PC-3 (cell line): ENCODE measurements around the gene TAS2R46. TPM values are rescaled to one million over a fixed set of nuclear protein-coding genes. Genes with fewer than 3 reads are reported as not detected.
"Not testable (repeated sequence)": the region's sequence is repeated elsewhere in the genome, so short reads cannot be mapped to it uniquely, and the experiment has no call there.

Source experiments
- ATAC-seq: fragments of 200-7000 bp; cut with Tn5 transposase; 2 replicates; pipeline ENCODE4 v1.9.1; 2020; ENCODE audit warnings: mild to moderate bottlenecking, moderate library complexity
- BruUV-seq: library from RNA; stranded (reverse); fragments of 400-500 nt; replicated peaks from 2 replicates; lab custom pipeline; 2021; lab: Mats Ljungman, UMichigan
- CTCF ChIA-PET: fragments of 300-600 bp; sonication (Branson Sonifier 250); formaldehyde crosslinking; loops from one replicate; lab custom pipeline; 2022; ENCODE audit warnings: antibody characterized with exemption; lab: Charles Lee
- POLR2A ChIA-PET: fragments of 300-600 bp; sonication (Branson Sonifier 250); formaldehyde crosslinking; loops from one replicate; lab custom pipeline; 2022; ENCODE audit warnings: antibody characterized with exemption; ENCODE audit not compliant: unreplicated experiment; lab: Charles Lee
- DNase-seq: peaks from one replicate; pipeline ENCODE4 v3.0.0-alpha.2; 2015
- H2AFZ ChIP-seq: fragments of 300-600 bp; sonication (generic); 2 replicates; pipeline ENCODE4 v1.6.0; 2016; ENCODE audit warnings: antibody characterized with exemption, low read length
- H3F3A ChIP-seq: fragments of 300-600 bp; sonication (generic); one replicate; pipeline ENCODE4 v1.6.0; 2017; ENCODE audit warnings: antibody characterized with exemption, low read length, control low read depth, mild to moderate bottlenecking; ENCODE audit not compliant: unreplicated experiment
- H3K27ac ChIP-seq: fragments of 300-600 bp; sonication (generic); 2 replicates; pipeline ENCODE4 v1.5.1; 2016; ENCODE audit warnings: mild to moderate bottlenecking, low read length
- H3K27me3 ChIP-seq: fragments of 300-600 bp; sonication (generic); 2 replicates; pipeline ENCODE4 v1.6.1; 2016; ENCODE audit warnings: low read length, mixed read lengths
- H3K36me3 ChIP-seq: fragments of 300-600 bp; sonication (generic); 2 replicates; pipeline ENCODE4 v1.6.1; 2016; ENCODE audit warnings: low read depth, mixed run types, low read length, mixed read lengths
- H3K4me1 ChIP-seq: fragments of 300-600 bp; sonication (generic); 2 replicates; pipeline ENCODE4 v1.5.1; 2016; ENCODE audit warnings: low read length; ENCODE audit not compliant: insufficient read depth
- H3K4me2 ChIP-seq: fragments of 300-600 bp; sonication (generic); 2 replicates; pipeline ENCODE4 v1.6.0; 2016; ENCODE audit warnings: low read length
- H3K4me3 ChIP-seq: fragments of 300-600 bp; sonication (generic); 2 replicates; pipeline ENCODE4 v1.5.1; 2016; ENCODE audit warnings: mild to moderate bottlenecking, low read length, mixed read lengths
- H3K79me2 ChIP-seq: fragments of 300-600 bp; sonication (generic); 2 replicates; pipeline ENCODE4 v1.6.1; 2017; ENCODE audit warnings: low read length, mixed read lengths
- H3K9ac ChIP-seq: fragments of 300-600 bp; sonication (generic); 2 replicates; pipeline ENCODE4 v1.6.0; 2016; ENCODE audit warnings: mild to moderate bottlenecking, low read length
- H3K9me2 ChIP-seq: fragments of 300-600 bp; sonication (generic); replicated peaks from 2 replicates; pipeline ENCODE4 v1.6.1; 2016; ENCODE audit warnings: mixed run types, low read length, mixed read lengths
- H3K9me3 ChIP-seq: fragments of 300-600 bp; sonication (generic); 2 replicates; pipeline ENCODE4 v1.6.1; 2016; ENCODE audit warnings: low read length, mixed read lengths
- H4K20me1 ChIP-seq: fragments of 300-600 bp; sonication (generic); 2 replicates; pipeline ENCODE4 v1.6.1; 2016; ENCODE audit warnings: low read length, mixed read lengths
- EZH2 ChIP-seq: fragments of 300-600 bp; sonication (generic); IDR thresholded peaks from one replicate; pipeline ENCODE4 v1.6.1; 2017; ENCODE audit warnings: antibody characterized with exemption, mild to moderate bottlenecking, low read length; ENCODE audit not compliant: unreplicated experiment
- EZH2phosphoT487 ChIP-seq: fragments of 300-600 bp; sonication (generic); IDR thresholded peaks from 2 replicates; pipeline ENCODE4 v1.6.1; 2018; ENCODE audit warnings: mild to moderate bottlenecking, antibody characterized with exemption, low read length, borderline replicate concordance
- intact Hi-C: fragments of 100-400 bp; cut with micrococcal nuclease; formaldehyde crosslinking; loops from 2 replicates; pipeline ENCODE4 v1.9.0; 2023
- total RNA-seq: library from RNA; depleted of rRNA; stranded (reverse); fragments of >200 nt; gene quantifications from 2 replicates; pipeline ENCODE4 v1.2.3, GENCODE V29; 2014
- TF ChIP-seq, protein P1 (sequence below): fragments of 300-600 bp; sonication (generic); conservative IDR thresholded peaks from 2 replicates; pipeline ENCODE4 v1.5.1; 2017; ENCODE audit warnings: antibody characterized with exemption, low read depth, mild to moderate bottlenecking, low read length

TAS2R46 gene
- total RNA-seq, 1 experiment from 2014 or later: 0.36 TPM

- H3K79me2 ChIP-seq: peaks cover 13% of the 10 kb centered on the region; the same call in 1 of the 2 replicates
- CTCF ChIA-PET: no interaction called here
Measured at GRCh38 chr12:11106288-11106687, 44.2 kb upstream of the TAS2R46 start.

DNA sequence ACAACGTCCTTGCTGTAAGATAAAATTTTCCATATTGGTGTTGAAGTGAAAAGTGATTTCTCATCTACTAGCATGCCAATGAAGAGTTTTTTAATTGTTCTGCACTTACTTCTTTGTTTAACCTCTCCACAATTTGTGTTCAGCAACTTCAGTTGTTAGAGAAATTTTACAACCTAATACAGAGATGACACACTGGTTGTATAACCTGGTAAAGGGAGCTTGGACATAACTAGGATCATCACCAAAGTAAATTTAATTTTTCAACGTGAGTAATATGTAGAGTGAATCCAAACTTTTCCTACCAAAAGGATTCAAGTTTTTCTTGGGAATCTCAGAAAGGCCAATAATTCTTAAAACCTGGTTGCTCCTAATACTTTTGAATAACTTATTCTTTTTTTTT lies 43.5 kb upstream of the TAS2R46 start:
- no peak overlapping the region for H3K4me3 ChIP-seq
- ChIA-PET CTCF (no interaction called here), POLR2A (no interaction called here)
- H4K20me1 ChIP-seq: no peaks in the 10 kb centered on the region
- no TSS peak for BruUV-seq
- H3K79me2 ChIP-seq: 0 out of 2 replicates have a peak, but pooled peaks cover 10% of the 10 kb centered on the region
- no peak overlapping the region for H2AFZ ChIP-seq
- no peaks in the 10 kb centered on the region for H3K9me3 ChIP-seq
- intact Hi-C loops: no loop called here
- no peak overlapping the region for H3K9ac ChIP-seq
- no peak for DNase-seq
- H3K27ac ChIP-seq: no peak overlapping the region
- TF ChIP-seq EZH2phosphoT487 (no peak), EZH2 (no peak)
- TF ChIP-seq, protein P1, sequence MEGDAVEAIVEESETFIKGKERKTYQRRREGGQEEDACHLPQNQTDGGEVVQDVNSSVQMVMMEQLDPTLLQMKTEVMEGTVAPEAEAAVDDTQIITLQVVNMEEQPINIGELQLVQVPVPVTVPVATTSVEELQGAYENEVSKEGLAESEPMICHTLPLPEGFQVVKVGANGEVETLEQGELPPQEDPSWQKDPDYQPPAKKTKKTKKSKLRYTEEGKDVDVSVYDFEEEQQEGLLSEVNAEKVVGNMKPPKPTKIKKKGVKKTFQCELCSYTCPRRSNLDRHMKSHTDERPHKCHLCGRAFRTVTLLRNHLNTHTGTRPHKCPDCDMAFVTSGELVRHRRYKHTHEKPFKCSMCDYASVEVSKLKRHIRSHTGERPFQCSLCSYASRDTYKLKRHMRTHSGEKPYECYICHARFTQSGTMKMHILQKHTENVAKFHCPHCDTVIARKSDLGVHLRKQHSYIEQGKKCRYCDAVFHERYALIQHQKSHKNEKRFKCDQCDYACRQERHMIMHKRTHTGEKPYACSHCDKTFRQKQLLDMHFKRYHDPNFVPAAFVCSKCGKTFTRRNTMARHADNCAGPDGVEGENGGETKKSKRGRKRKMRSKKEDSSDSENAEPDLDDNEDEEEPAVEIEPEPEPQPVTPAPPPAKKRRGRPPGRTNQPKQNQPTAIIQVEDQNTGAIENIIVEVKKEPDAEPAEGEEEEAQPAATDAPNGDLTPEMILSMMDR: no peak
- H3K27me3 ChIP-seq: no peaks in the 10 kb centered on the region
- no peaks in the 10 kb centered on the region for H3K4me1 ChIP-seq
- no peaks in the 10 kb centered on the region for H3F3A ChIP-seq
- H3K9me2 ChIP-seq: no peaks in the 10 kb centered on the region
- no peak for ATAC-seq
- no peak overlapping the region for H3K4me2 ChIP-seq
- H3K36me3 ChIP-seq: no peaks in the 10 kb centered on the region

More at GRCh38 chr12:11106288-11106687, 44.2 kb upstream of the TAS2R46 start:
- no peaks in the 10 kb centered on the region for H3K27me3 ChIP-seq
- no peaks in the 10 kb centered on the region for H3K36me3 ChIP-seq
- no peak overlapping the region for H3K27ac ChIP-seq
- no peak overlapping the region for H3K4me3 ChIP-seq
- no TSS peak for BruUV-seq
- H3K4me2 ChIP-seq: no peak overlapping the region
- intact Hi-C loops: no loop called here
- ATAC-seq (no peak), DNase-seq (no peak)
- H3K9ac ChIP-seq: no peak overlapping the region
- H2AFZ ChIP-seq: no peak overlapping the region
- no peaks in the 10 kb centered on the region for H3K4me1 ChIP-seq
- H3K9me3 ChIP-seq: no peaks in the 10 kb centered on the region
- TF ChIP-seq EZH2 (no peak), EZH2phosphoT487 (no peak)
- TF ChIP-seq, protein P1: no peak
- H3F3A ChIP-seq: no peaks in the 10 kb centered on the region
- POLR2A ChIA-PET: no interaction called here
- no peaks in the 10 kb centered on the region for H3K9me2 ChIP-seq
- no peaks in the 10 kb centered on the region for H4K20me1 ChIP-seq

- CTCF ChIA-PET, H3K27me3 ChIP-seq, H4K20me1 ChIP-seq, H3F3A ChIP-seq, BruUV-seq, H3K9me3 ChIP-seq, H3K9me2 ChIP-seq, ATAC-seq, DNase-seq, H3K4me3 ChIP-seq, POLR2A ChIA-PET, H3K36me3 ChIP-seq, H3K9ac ChIP-seq, H3K4me2 ChIP-seq, H3K4me1 ChIP-seq, intact Hi-C loops, H3K27ac ChIP-seq, H3K79me2 ChIP-seq, H2AFZ ChIP-seq: not testable (repeated sequence)
Measured at GRCh38 chr12:11094910-11095309, 32.8 kb upstream of the TAS2R46 start.
